ENCODE results near the gene CD1C. TPM values are rescaled to one million over a fixed set of nuclear protein-coding genes. Genes with fewer than 3 reads are reported as not detected.

The CD1C gene
- total RNA-seq, 1 donor, result not detected

GRCh38 chr1:158290321-158290844 lies 660 bp downstream of the CD1C start:
- Histone ChIP-seq H2AFZ (ENCODE audit: low read length) (no peak overlapping the region), H3K27me3 (ENCODE audit: insufficient read depth, low read length) (no peaks in the 10 kb centered on the region), H3K4me2 (ENCODE audit: insufficient read depth, low read length) (no peak overlapping the region), H3K9me3 (ENCODE audit: low read depth, low read length) (no peaks in the 10 kb centered on the region), H3K79me2 (ENCODE audit: insufficient read depth, low read length) (no peaks in the 10 kb centered on the region), H3K4me3 (ENCODE audit: insufficient read depth, low read length) (no peak overlapping the region), H4K20me1 (ENCODE audit: insufficient read depth, low read length) (no peaks in the 10 kb centered on the region), H3K4me1 (ENCODE audit: insufficient read depth, low read length) (no peaks in the 10 kb centered on the region), H3K36me3 (ENCODE audit: insufficient read depth, low read length) (no peaks in the 10 kb centered on the region), H3K27ac (ENCODE audit: low read depth, low read length) (no peak overlapping the region)
- no peak for DNase-seq (ENCODE audit: insufficient read length, low spot score, missing footprints)
- no peak for TF ChIP-seq CTCF (IDR thresholded peaks at IDR 0.05; ENCODE audit: extremely low read depth, low read depth, low read length)

- TF ChIP-seq CTCF (IDR thresholded peaks at IDR 0.05; ENCODE audit: extremely low read depth, low read depth, low read length), result no peak
- no peaks in the 10 kb centered on the region for H3K9me3 ChIP-seq (ENCODE audit: low read depth, low read length)
- H3K4me1 ChIP-seq (ENCODE audit: insufficient read depth, low read length), result no peaks in the 10 kb centered on the region
These were observed 6.1 kb downstream of the CD1C start for GRCh38 chr1:158295791-158296190.

GRCh38 chr1:158310623-158311022 lies 20.9 kb downstream of the CD1C start:
- no peak overlapping the region for H3K4me2 ChIP-seq (ENCODE audit: insufficient read depth, low read length)
- no peaks in the 10 kb centered on the region for H3K36me3 ChIP-seq (ENCODE audit: insufficient read depth, low read length)
- no peak for TF ChIP-seq CTCF (IDR thresholded peaks at IDR 0.05; ENCODE audit: extremely low read depth, low read depth, low read length)
- no peaks in the 10 kb centered on the region for H3K27me3 ChIP-seq (ENCODE audit: insufficient read depth, low read length)
- H3K27ac ChIP-seq (ENCODE audit: low read depth, low read length), result no peak overlapping the region
- no peak overlapping the region for H2AFZ ChIP-seq (ENCODE audit: low read length)
- H3K4me1 ChIP-seq (ENCODE audit: insufficient read depth, low read length), result no peaks in the 10 kb centered on the region
- H3K79me2 ChIP-seq (ENCODE audit: insufficient read depth, low read length), result no peaks in the 10 kb centered on the region
- H4K20me1 ChIP-seq (ENCODE audit: insufficient read depth, low read length), result no peaks in the 10 kb centered on the region
- no peak overlapping the region for H3K4me3 ChIP-seq (ENCODE audit: insufficient read depth, low read length)
- no peak for DNase-seq (ENCODE audit: insufficient read length, low spot score, missing footprints)
- no peaks in the 10 kb centered on the region for H3K9me3 ChIP-seq (ENCODE audit: low read depth, low read length)

More at GRCh38 chr1:158295791-158296190, 6.1 kb downstream of the CD1C start:
- no peaks in the 10 kb centered on the region for H4K20me1 ChIP-seq (ENCODE audit: insufficient read depth, low read length)
- no peak overlapping the region for H2AFZ ChIP-seq (ENCODE audit: low read length)
- no peak overlapping the region for H3K4me3 ChIP-seq (ENCODE audit: insufficient read depth, low read length)
- no peak overlapping the region for H3K27ac ChIP-seq (ENCODE audit: low read depth, low read length)
- H3K27me3 ChIP-seq (ENCODE audit: insufficient read depth, low read length), result no peaks in the 10 kb centered on the region
- no peaks in the 10 kb centered on the region for H3K36me3 ChIP-seq (ENCODE audit: insufficient read depth, low read length)
- DNase-seq (ENCODE audit: insufficient read length, low spot score, missing footprints), result no peak
- no peaks in the 10 kb centered on the region for H3K79me2 ChIP-seq (ENCODE audit: insufficient read depth, low read length)
- H3K4me2 ChIP-seq (ENCODE audit: insufficient read depth, low read length), result no peak overlapping the region

- no peak overlapping the region for H3K4me2 ChIP-seq (ENCODE audit: insufficient read depth, low read length)
- no peaks in the 10 kb centered on the region for H3K27me3 ChIP-seq (ENCODE audit: insufficient read depth, low read length)
- no peak for DNase-seq (ENCODE audit: insufficient read length, low spot score, missing footprints)
- no peak overlapping the region for H3K27ac ChIP-seq (ENCODE audit: low read depth, low read length)
- TF ChIP-seq CTCF (IDR thresholded peaks at IDR 0.05; ENCODE audit: extremely low read depth, low read depth, low read length), result no peak
- no peak overlapping the region for H3K4me3 ChIP-seq (ENCODE audit: insufficient read depth, low read length)
- no peaks in the 10 kb centered on the region for H4K20me1 ChIP-seq (ENCODE audit: insufficient read depth, low read length)
- no peaks in the 10 kb centered on the region for H3K4me1 ChIP-seq (ENCODE audit: insufficient read depth, low read length)
- no peaks in the 10 kb centered on the region for H3K9me3 ChIP-seq (ENCODE audit: low read depth, low read length)
- H3K36me3 ChIP-seq (ENCODE audit: insufficient read depth, low read length), result no peaks in the 10 kb centered on the region
- H2AFZ ChIP-seq (ENCODE audit: low read length), result no peak overlapping the region
- no peaks in the 10 kb centered on the region for H3K79me2 ChIP-seq (ENCODE audit: insufficient read depth, low read length)
These were observed 21.3 kb downstream of the CD1C start for GRCh38 chr1:158311066-158311465.
